HG02870 (cell line): Measurements from ENCODE around the gene RANBP3.

ENCODE experiments used
- ATAC-seq: cut with Tn5 transposase; IDR thresholded peaks from one replicate; pipeline ENCODE4 v1.9.1; 2021; ENCODE audit warnings: mild to moderate bottlenecking, moderate library complexity; ENCODE audit not compliant: unreplicated experiment

Gene RANBP3

GRCh38 chr19:5908773-5909442 lies 69.0 kb downstream of the RANBP3 start:
- no peak for ATAC-seq

GRCh38 chr19:5907241-5907640 lies 70.7 kb downstream of the RANBP3 start:
- no peak for ATAC-seq

- no peak for ATAC-seq
Observed at GRCh38 chr19:5905114-5905778, 72.7 kb downstream of the RANBP3 start.

GRCh38 chr19:5904352-5905113 lies 73.4 kb downstream of the RANBP3 start, which contains the start of gene VMAC:
Gene VMAC (plus strand): TSS chr19:5904872. CDS start chr19:5904891, 19 bp downstream.
- peak; percentile 80 for ATAC-seq

- ATAC-seq, result peak; percentile 28
Observed at GRCh38 chr19:5903624-5904351, 74.2 kb downstream of the RANBP3 start, which contains the start of gene NDUFA11. Gene NDUFA11 (minus strand): TSS chr19:5903790. CDS start chr19:5903708, 82 bp downstream.

GRCh38 chr19:5903056-5903623 lies 74.8 kb downstream of the RANBP3 start:
- ATAC-seq, result no peak

- ATAC-seq, result no peak
Observed at GRCh38 chr19:5900976-5901375, 77.0 kb downstream of the RANBP3 start.

- no peak for ATAC-seq
Observed at GRCh38 chr19:5899728-5900526, 78.0 kb downstream of the RANBP3 start.

GRCh38 chr19:5897189-5897969 lies 80.6 kb downstream of the RANBP3 start:
- ATAC-seq, result no peak

- no peak for ATAC-seq
Observed at GRCh38 chr19:5896365-5897076, 81.4 kb downstream of the RANBP3 start.

GRCh38 chr19:5895890-5896289 lies 82.0 kb downstream of the RANBP3 start:
- ATAC-seq, result no peak

GRCh38 chr19:5895409-5895808 lies 82.5 kb downstream of the RANBP3 start:
- ATAC-seq, result no peak

GRCh38 chr19:5894704-5895349 lies 83.1 kb downstream of the RANBP3 start:
- no peak for ATAC-seq

- no peak for ATAC-seq
Observed at GRCh38 chr19:5893907-5894703, 83.8 kb downstream of the RANBP3 start.

- no peak for ATAC-seq
Observed at GRCh38 chr19:5893296-5893903, 84.5 kb downstream of the RANBP3 start.

GRCh38 chr19:5892772-5893275 lies 85.1 kb downstream of the RANBP3 start:
- no peak for ATAC-seq
